Activated CD8-positive, alpha-beta memory T cell treated with anti-CD3 and anti-CD28 coated beads, Interleukin-2, amount 50 U/mL, for 24 hours (primary cell): ENCODE data around the gene NUDT8.
"Not testable (repeated sequence)": the region's sequence is repeated elsewhere in the genome, so short reads cannot be mapped to it uniquely, and the experiment has no call there.

Experiments
- DNase-seq: peaks from one replicate; pipeline ENCODE4 v3.0.0-alpha.2; 2020; ENCODE audit errors: extremely low read depth

Gene NUDT8

GRCh38 chr11:67660752-67661151 is 31.0 kb upstream of the NUDT8 start:
- not testable (repeated sequence) for DNase-seq

- not testable (repeated sequence) for DNase-seq
Measured at GRCh38 chr11:67659651-67660165, 30.0 kb upstream of the NUDT8 start.

GRCh38 chr11:67657300-67657699 is 27.6 kb upstream of the NUDT8 start:
- DNase-seq = no peak

- no peak for DNase-seq
Measured at GRCh38 chr11:67656278-67656922, 26.7 kb upstream of the NUDT8 start.

GRCh38 chr11:67654225-67654624 is 24.5 kb upstream of the NUDT8 start:
- no peak for DNase-seq

GRCh38 chr11:67652965-67653845 is 23.5 kb upstream of the NUDT8 start:
- DNase-seq = no peak

GRCh38 chr11:67651976-67652781 is 22.4 kb upstream of the NUDT8 start:
- DNase-seq = no peak

- no peak for DNase-seq
Measured at GRCh38 chr11:67649634-67650510, 20.1 kb upstream of the NUDT8 start.

GRCh38 chr11:67648796-67649613 is 19.3 kb upstream of the NUDT8 start:
- DNase-seq = no peak

- no peak for DNase-seq
Measured at GRCh38 chr11:67648140-67648795, 18.5 kb upstream of the NUDT8 start.

- no peak for DNase-seq
Measured at GRCh38 chr11:67647471-67647870, 17.7 kb upstream of the NUDT8 start.

- DNase-seq = no peak
Measured at GRCh38 chr11:67646535-67647336, 17.0 kb upstream of the NUDT8 start.

- DNase-seq = no peak
Measured at GRCh38 chr11:67645521-67646461, 16.1 kb upstream of the NUDT8 start.

GRCh38 chr11:67644472-67645418 is 15.0 kb upstream of the NUDT8 start:
- no peak for DNase-seq

GRCh38 chr11:67644042-67644441 is 14.3 kb upstream of the NUDT8 start:
- no peak for DNase-seq
